CD8-positive, alpha-beta memory T cell (primary cell): ENCODE data around the gene FTSJ1. TPM values are rescaled to one million over a fixed set of nuclear protein-coding genes. Genes with fewer than 3 reads are reported as not detected.

Source experiments
- CTCF ChIA-PET: fragments of 350-600 bp; sonication (Branson Sonifier 250); formaldehyde crosslinking; loops from one replicate; lab custom pipeline; 2021; ENCODE audit warnings: antibody characterized with exemption; lab: Charles Lee
- POLR2A ChIA-PET: fragments of 350-600 bp; sonication (Branson Sonifier 250); formaldehyde crosslinking; loops from one replicate; lab custom pipeline; 2021; ENCODE audit warnings: antibody characterized with exemption; lab: Charles Lee
- DNase-seq, 5 donors: peaks; one replicate each; pipeline versions ENCODE4 v3.0.0 to v3.0.0-alpha.2; 2020 to 2022; ENCODE audit warnings: mixed read lengths in 1 of 5
- H3K27ac ChIP-seq: one replicate; pipeline ENCODE4 v1.7.0; 2013; ENCODE audit warnings: low read depth, mild to moderate bottlenecking, low read length, moderate library complexity
- H3K27me3 ChIP-seq: 2 replicates; pipeline ENCODE4 v1.7.0; 2013; ENCODE audit warnings: low read length, mild to moderate bottlenecking; ENCODE audit not compliant: insufficient read depth, poor library complexity, severe bottlenecking
- H3K36me3 ChIP-seq: 2 replicates; pipeline ENCODE4 v1.7.0; 2013; ENCODE audit warnings: mild to moderate bottlenecking, low read length, moderate library complexity; ENCODE audit not compliant: insufficient read depth
- H3K4me1 ChIP-seq: 2 replicates; pipeline ENCODE4 v1.7.0; 2013; ENCODE audit warnings: mild to moderate bottlenecking, low read length, moderate library complexity; ENCODE audit not compliant: insufficient read depth
- H3K4me3 ChIP-seq: 2 replicates; pipeline ENCODE4 v1.7.0; 2013; ENCODE audit warnings: mild to moderate bottlenecking, low read length
- H3K9me3 ChIP-seq: 2 replicates; pipeline ENCODE4 v1.7.0; 2013; ENCODE audit warnings: mild to moderate bottlenecking, low read length
- H3K27ac Mint-ChIP-seq, 8 donors: one replicate each; pipeline ENCODE4 v1.8.0; 2020 to 2021; ENCODE audit warnings: mixed read lengths in 8 of 8, mild to moderate bottlenecking in 6 of 8, inconsistent platforms in 3 of 8, moderate library complexity in 3 of 8
- H3K27me3 Mint-ChIP-seq, 2 donors: one replicate each; pipeline ENCODE4 v1.8.0; 2020 to 2021; ENCODE audit warnings: mixed read lengths in 2 of 2, mild to moderate bottlenecking in 1 of 2, moderate library complexity in 1 of 2
- H3K36me3 Mint-ChIP-seq, 3 donors: one replicate each; pipeline ENCODE4 v1.8.0; 2020 to 2021; ENCODE audit warnings: mixed read lengths in 3 of 3, inconsistent platforms in 1 of 3, mild to moderate bottlenecking in 1 of 3
- H3K4me1 Mint-ChIP-seq, 3 donors: one replicate each; pipeline ENCODE4 v1.8.0; 2020 to 2021; ENCODE audit warnings: mixed read lengths in 3 of 3, inconsistent platforms in 1 of 3, mild to moderate bottlenecking in 1 of 3
- H3K4me3 Mint-ChIP-seq, 7 donors: one replicate each; pipeline ENCODE4 v1.8.0; 2020 to 2021; ENCODE audit warnings: mixed read lengths in 7 of 7, mild to moderate bottlenecking in 6 of 7, moderate library complexity in 4 of 7, inconsistent platforms in 2 of 7
- H3K9me3 Mint-ChIP-seq, 5 donors: one replicate each; pipeline ENCODE4 v1.8.0; 2020 to 2022; ENCODE audit warnings: mixed read lengths in 5 of 5, mild to moderate bottlenecking in 3 of 5, moderate library complexity in 2 of 5, inconsistent platforms in 1 of 5
- polyA plus RNA-seq: library from polyadenylated mRNA; unstranded; fragments of 300-500 nt; fragmentation: Illumina TruSeq; gene quantifications from one replicate; pipeline ENCODE4 v1.2.3, GENCODE V29; 2021
- total RNA-seq, 2 experiments: library from RNA; stranded (reverse); gene quantifications; one replicate each; pipeline ENCODE4 v1.2.3, GENCODE V29; 2021

The FTSJ1 gene
- total and polyA plus RNA-seq, 3 experiments from 2014 or later = 69.4 to 107 (median 105) TPM

DNA sequence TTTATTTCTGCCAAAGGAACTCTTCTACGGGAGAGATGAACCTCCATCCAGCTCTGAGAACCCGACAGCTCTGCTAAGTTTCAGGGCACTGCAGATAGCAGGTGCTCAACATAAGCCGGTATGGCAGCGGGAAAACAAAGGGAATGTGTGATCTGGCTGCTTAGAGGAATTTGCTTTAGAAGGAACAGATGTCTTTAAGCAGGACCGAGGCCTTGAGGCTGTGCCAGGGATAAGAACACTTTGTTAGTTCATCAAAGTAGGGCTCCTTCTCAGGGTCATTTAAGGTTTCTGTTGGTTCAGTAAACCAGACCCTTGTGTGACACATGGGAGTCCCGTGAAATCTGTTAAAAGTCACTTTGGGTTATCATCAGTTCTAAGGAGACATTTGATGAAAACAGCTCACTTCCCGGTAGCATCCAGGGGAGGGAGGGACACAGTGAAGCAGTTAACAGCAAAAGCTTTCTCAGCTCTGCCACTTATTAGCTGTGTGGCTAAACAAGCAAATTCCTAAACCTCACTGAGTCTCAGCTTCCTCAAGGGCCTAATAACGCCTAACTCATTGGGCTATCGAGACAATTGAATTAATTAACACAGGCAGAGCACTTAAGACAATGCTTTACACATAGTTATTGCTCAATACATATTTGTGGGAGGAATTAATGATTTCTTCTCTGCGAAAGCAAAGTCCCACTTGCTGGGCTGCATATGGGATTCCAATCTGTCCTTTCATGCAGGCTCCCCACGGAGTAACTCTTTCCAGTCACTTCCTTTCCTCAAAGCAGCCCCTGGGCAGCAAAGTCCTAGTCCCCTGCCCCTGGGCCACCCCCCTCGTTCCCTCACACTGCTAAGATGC, 2.9 kb upstream of the FTSJ1 start:
- Histone ChIP-seq H3K4me3 (no peak overlapping the region), H3K27ac (no peak overlapping the region), H3K9me3 (no peaks in the 10 kb centered on the region), H3K36me3 (no peaks in the 10 kb centered on the region), H3K27me3 (no peaks in the 10 kb centered on the region), H3K4me1 (peaks cover 22% of the 10 kb centered on the region)
- Mint-ChIP-seq H3K27ac (no peak overlapping the region), H3K27me3 (peaks cover 0 to 6% of the 10 kb centered on the region in 2 donors), H3K36me3 (peaks cover 0 to 8% (median 0%) of the 10 kb centered on the region in 3 donors), H3K4me3 (peak overlapping the region in 1 of 7 donors; percentile 57), H3K4me1 (peaks cover 28 to 43% (median 32%) of the 10 kb centered on the region in 3 donors), H3K9me3 (no peaks in the 10 kb centered on the region)
- ChIA-PET POLR2A (no interaction called here), CTCF (interaction anchor here (1.0 to 1.4 kb wide), 2 partner anchors 9 to 389 kb away, joined by 3 read pairs; no protein-coding TSS in a partner anchor)
- DNase-seq = no peak

DNA sequence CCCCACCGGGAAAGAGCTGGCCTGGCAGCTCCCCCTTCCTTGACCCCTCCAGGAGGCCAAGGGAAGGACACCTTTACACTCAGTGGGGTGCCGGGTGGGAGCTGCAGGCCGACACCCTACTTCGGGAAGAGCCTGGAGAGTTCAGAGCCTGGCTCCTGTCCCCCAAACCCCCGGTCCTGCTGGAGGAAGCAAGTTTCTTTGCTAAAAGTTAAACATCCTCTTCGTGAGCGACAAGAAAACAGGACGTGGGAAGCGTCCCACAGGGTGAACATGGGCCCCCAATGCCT, 2.4 kb upstream of the FTSJ1 start:
- H3K4me1 Mint-ChIP-seq = peaks cover 31 to 44% (median 38%) of the 10 kb centered on the region in 3 donors
- CTCF ChIA-PET = interaction anchor here (1.4 kb wide), 1 partner anchor 390 kb away, joined by 3 read pairs; no protein-coding TSS in a partner anchor
- POLR2A ChIA-PET = no interaction called here
- H3K27ac Mint-ChIP-seq = no peak overlapping the region
- peaks cover 0 to 6% of the 10 kb centered on the region in 2 donors for H3K27me3 Mint-ChIP-seq
- H3K9me3 ChIP-seq = no peaks in the 10 kb centered on the region
- no peaks in the 10 kb centered on the region for H3K9me3 Mint-ChIP-seq
- no peak overlapping the region for H3K4me3 Mint-ChIP-seq
- no peak overlapping the region for H3K4me3 ChIP-seq
- H3K4me1 ChIP-seq = peaks cover 22% of the 10 kb centered on the region
- no peak for DNase-seq
- H3K36me3 Mint-ChIP-seq = peaks cover 0 to 13% (median 0%) of the 10 kb centered on the region in 3 donors
- H3K27me3 ChIP-seq = no peaks in the 10 kb centered on the region
- H3K36me3 ChIP-seq = no peaks in the 10 kb centered on the region
- no peak overlapping the region for H3K27ac ChIP-seq

DNA sequence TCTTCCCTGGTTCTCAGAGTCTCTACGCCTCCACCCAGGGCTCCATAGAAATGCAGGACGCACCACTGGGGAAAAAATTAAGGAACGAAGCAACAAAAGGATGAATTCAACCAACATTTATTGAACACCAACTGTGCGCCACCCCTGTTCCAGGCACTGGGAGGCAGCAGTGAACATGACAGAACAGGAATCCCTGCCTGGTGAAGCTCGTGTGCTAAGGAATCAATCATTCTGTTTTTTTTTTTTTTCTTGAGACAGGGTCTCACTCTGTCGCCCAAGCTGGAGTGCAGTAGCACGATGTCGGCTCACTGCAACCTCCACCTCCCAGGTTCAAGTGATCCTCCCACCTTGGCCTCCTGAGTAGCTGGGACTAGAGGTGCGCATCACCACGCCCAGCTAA, 1.9 kb upstream of the FTSJ1 start:
- no peak for DNase-seq
- H3K27me3 ChIP-seq = no peaks in the 10 kb centered on the region
- H3K27ac ChIP-seq = no peak overlapping the region
- Mint-ChIP-seq H3K9me3 (no peaks in the 10 kb centered on the region), H3K36me3 (peaks cover 0 to 15% (median 1%) of the 10 kb centered on the region in 3 donors), H3K27ac (no peak overlapping the region), H3K4me1 (peaks cover 31 to 44% (median 38%) of the 10 kb centered on the region in 3 donors), H3K27me3 (peaks cover 0 to 3% of the 10 kb centered on the region in 2 donors), H3K4me3 (no peak overlapping the region)
- ChIA-PET POLR2A (no interaction called here), CTCF (interaction anchor here (1.4 kb wide), 1 partner anchor 390 kb away, joined by 3 read pairs; no protein-coding TSS in a partner anchor)
- H3K4me3 ChIP-seq = no peak overlapping the region
- peaks cover 22% of the 10 kb centered on the region for H3K4me1 ChIP-seq
- no peaks in the 10 kb centered on the region for H3K36me3 ChIP-seq
- H3K9me3 ChIP-seq = no peaks in the 10 kb centered on the region

DNA sequence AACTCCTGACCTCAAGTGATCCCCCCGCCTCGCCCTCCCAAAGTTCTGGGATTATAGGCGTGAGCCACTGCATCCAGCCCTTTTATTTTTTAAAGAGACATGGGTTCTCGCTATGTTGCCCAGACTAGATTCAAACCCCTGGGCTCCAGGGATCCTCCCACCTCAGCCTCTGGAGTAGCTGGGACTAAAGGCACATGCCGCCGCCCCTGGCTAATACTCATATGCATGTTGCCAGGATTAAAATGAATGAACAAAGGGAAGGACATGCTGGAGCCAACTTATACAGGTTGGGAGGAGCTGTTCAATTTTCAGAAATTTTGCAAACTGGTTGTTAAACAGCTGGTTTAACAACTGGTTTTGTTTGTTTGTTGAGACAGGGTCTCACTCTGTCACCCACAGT, 1.4 kb upstream of the FTSJ1 start:
- Mint-ChIP-seq H3K4me1 (peaks cover 26 to 42% (median 34%) of the 10 kb centered on the region in 3 donors), H3K36me3 (peaks cover 0 to 19% (median 2%) of the 10 kb centered on the region in 3 donors), H3K9me3 (no peaks in the 10 kb centered on the region), H3K27ac (peak overlapping the region in 1 of 8 donors; percentile 81), H3K27me3 (peaks cover 0 to 3% of the 10 kb centered on the region in 2 donors), H3K4me3 (peak overlapping the region in 1 of 7 donors; percentile 87)
- DNase-seq = no peak
- Histone ChIP-seq H3K4me1 (peaks cover 20% of the 10 kb centered on the region), H3K27me3 (no peaks in the 10 kb centered on the region), H3K4me3 (no peak overlapping the region), H3K9me3 (no peaks in the 10 kb centered on the region), H3K36me3 (no peaks in the 10 kb centered on the region), H3K27ac (no peak overlapping the region)
- POLR2A ChIA-PET = no interaction called here
- CTCF ChIA-PET = interaction anchor here (1.4 kb wide), 1 partner anchor 391 kb away, joined by 3 read pairs; no protein-coding TSS in a partner anchor

DNA sequence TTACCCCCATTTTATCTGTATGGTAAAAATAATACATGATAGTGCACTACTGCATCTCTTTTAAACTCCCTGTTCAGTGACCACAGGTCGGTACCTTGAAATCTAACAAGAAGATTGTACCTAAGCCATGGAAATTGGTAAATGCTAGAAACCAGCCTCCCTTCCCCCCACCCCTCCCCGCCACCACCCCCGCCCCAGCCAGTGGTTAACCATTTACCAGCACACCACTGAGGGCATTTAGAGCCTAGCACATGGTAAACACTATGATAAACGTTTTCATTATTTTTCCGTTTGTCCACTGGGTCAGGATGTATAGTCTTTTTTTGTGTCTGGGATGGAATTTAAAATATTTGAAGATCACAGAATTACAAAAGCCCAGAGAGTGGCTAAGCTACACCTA, 703 bp upstream of the FTSJ1 start:
- H3K27ac Mint-ChIP-seq = peak overlapping the region; percentile 12 to 97 (median 84)
- CTCF ChIA-PET = no interaction called here
- DNase-seq = no peak
- H3K9me3 Mint-ChIP-seq = no peaks in the 10 kb centered on the region
- Histone ChIP-seq H3K27ac (peak overlapping the region; percentile 84), H3K27me3 (no peaks in the 10 kb centered on the region), H3K4me1 (peaks cover 14% of the 10 kb centered on the region), H3K36me3 (no peaks in the 10 kb centered on the region), H3K4me3 (peak overlapping the region; percentile 52), H3K9me3 (no peaks in the 10 kb centered on the region)
- H3K4me3 Mint-ChIP-seq = peak overlapping the region; percentile 78 to 96 (median 87)
- H3K36me3 Mint-ChIP-seq = peaks cover 0 to 23% (median 2%) of the 10 kb centered on the region in 3 donors
- POLR2A ChIA-PET = interaction anchor here (1.5 kb wide), 1 partner anchor 99 kb away, joined by 3 read pairs; the partner anchor contains the start of gene RBM3
- H3K27me3 Mint-ChIP-seq = peaks cover 0 to 3% of the 10 kb centered on the region in 2 donors
- peaks cover 24 to 39% (median 31%) of the 10 kb centered on the region in 3 donors for H3K4me1 Mint-ChIP-seq

DNA sequence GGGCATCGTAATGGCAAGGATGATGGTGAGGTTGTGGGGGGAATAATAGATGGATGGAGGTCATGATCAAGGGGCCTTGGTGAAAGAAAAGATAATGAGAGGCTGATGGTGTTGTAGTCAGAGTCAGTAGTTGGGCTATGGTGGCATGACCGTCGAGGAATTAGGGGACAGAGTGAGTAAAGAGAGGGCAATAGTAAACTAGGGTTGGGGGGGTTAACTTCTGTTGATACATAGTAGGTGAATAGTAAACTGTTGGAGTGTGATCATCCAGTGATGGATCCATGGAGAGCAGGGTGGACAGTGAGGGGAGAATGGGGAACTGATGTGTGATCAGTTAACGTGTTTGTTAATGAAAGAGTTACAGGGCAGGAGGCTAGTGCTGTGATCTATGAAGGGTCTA, 920 bp downstream of the FTSJ1 start:
- no peaks in the 10 kb centered on the region for H3K36me3 ChIP-seq
- peaks cover 14% of the 10 kb centered on the region for H3K4me1 ChIP-seq
- no peaks in the 10 kb centered on the region for H3K9me3 ChIP-seq
- Mint-ChIP-seq H3K27ac (peak overlapping the region; percentile 76 to 97 (median 84)), H3K9me3 (no peaks in the 10 kb centered on the region), H3K36me3 (peaks cover 0 to 37% (median 2%) of the 10 kb centered on the region in 3 donors), H3K4me3 (peak overlapping the region; percentile 78 to 96 (median 87)), H3K4me1 (peaks cover 24 to 39% (median 31%) of the 10 kb centered on the region in 3 donors), H3K27me3 (peaks cover 0 to 6% of the 10 kb centered on the region in 2 donors)
- ChIA-PET CTCF (no interaction called here), POLR2A (interaction anchor here (0.6 to 1.5 kb wide), 2 partner anchors 97 to 464 kb away, joined by 3 to 7 read pairs; partner anchors contain the start of gene RBM3)
- no peaks in the 10 kb centered on the region for H3K27me3 ChIP-seq
- DNase-seq = no peak
- peak overlapping the region; percentile 86 for H3K4me3 ChIP-seq
- H3K27ac ChIP-seq = peak overlapping the region; percentile 84

DNA sequence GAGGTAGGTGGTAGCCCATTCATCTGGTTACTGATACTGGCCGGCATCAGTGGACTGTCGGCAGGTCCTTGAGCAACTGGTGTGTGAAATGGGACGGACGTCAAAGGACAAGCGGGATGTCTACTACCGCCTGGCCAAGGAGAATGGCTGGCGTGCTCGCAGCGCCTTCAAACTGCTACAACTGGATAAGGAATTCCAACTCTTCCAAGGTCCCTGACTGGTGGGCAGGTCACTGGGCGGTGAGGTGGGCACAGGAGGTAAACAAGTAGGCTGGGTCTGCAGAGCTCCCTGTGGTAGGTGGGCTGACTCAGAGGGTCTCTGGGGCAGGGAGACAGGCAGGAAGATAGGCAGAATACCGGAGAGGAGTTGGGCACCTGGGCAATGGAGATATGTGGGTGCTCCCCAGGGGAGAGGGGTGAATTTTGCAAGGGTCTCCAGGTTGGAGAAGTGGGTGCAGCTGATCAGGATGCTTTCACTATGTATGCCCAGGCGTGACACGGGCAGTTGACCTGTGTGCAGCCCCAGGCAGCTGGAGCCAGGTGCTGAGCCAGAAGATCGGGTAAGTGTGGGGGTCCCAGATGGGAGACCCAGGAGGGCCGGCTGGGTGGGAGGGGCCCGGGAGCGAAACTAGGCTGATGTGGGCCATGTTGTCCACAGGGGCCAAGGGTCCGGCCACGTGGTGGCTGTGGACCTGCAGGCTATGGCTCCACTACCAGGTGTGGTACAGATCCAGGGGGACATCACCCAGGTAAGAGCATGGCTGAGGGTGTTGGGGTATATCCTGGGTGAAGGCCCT, 2.2 kb downstream of the FTSJ1 start:
- Histone ChIP-seq H3K4me3 (no peak overlapping the region), H3K9me3 (no peaks in the 10 kb centered on the region), H3K4me1 (peaks cover 14% of the 10 kb centered on the region), H3K36me3 (no peaks in the 10 kb centered on the region), H3K27me3 (no peaks in the 10 kb centered on the region), H3K27ac (no peak overlapping the region)
- Mint-ChIP-seq H3K27ac (peak overlapping the region in 6 of 8 donors; percentile 14 to 97 (median 82)), H3K9me3 (no peaks in the 10 kb centered on the region), H3K27me3 (peaks cover 0 to 7% of the 10 kb centered on the region in 2 donors), H3K4me3 (peak overlapping the region in 2 of 7 donors; percentile 3 to 87), H3K36me3 (peaks cover 0 to 49% (median 4%) of the 10 kb centered on the region in 3 donors), H3K4me1 (peaks cover 24 to 39% (median 31%) of the 10 kb centered on the region in 3 donors)
- ChIA-PET CTCF (no interaction called here), POLR2A (no interaction called here)
- no peak for DNase-seq
